Brain microvascular endothelial cell (primary cell): ENCODE data around the gene COA6.

Source experiments
- DNase-seq: peaks from one replicate; pipeline ENCODE4 v3.0.0-alpha.2; 2020
- H3K27ac ChIP-seq: fragments of 250-450 bp; sonication (Bioruptor Pico); 2 replicates; pipeline ENCODE4 v1.5.1; 2020; ENCODE audit warnings: mild to moderate bottlenecking, moderate library complexity
- H3K27me3 ChIP-seq: fragments of 250-450 bp; sonication (Bioruptor Pico); replicated peaks from 2 replicates; pipeline ENCODE4 v1.5.1; 2020; ENCODE audit warnings: mild to moderate bottlenecking
- H3K36me3 ChIP-seq: fragments of 250-450 bp; sonication (Bioruptor Pico); replicated peaks from 2 replicates; pipeline ENCODE4 v1.5.1; 2020; ENCODE audit warnings: mild to moderate bottlenecking
- H3K4me3 ChIP-seq: 2 replicates; pipeline ENCODE4 v1.5.1; 2011; ENCODE audit warnings: low read depth, mild to moderate bottlenecking, control low read depth, low read length, moderate library complexity
- CTCF ChIP-seq: IDR thresholded peaks from 2 replicates; pipeline ENCODE4 v1.5.1; 2011; ENCODE audit warnings: low read depth, mild to moderate bottlenecking, moderate library complexity, low read length, control low read depth, inconsistent platforms; ENCODE audit errors: missing control alignments
- in situ Hi-C: cut with HindIII; loops from 2 replicates; pipeline ENCODE4 v1.10.0; 2017; ENCODE audit warnings: low sequenced_read_pairs, low pct_ligation_motif_present

COA6 gene

GRCh38 chr1:234409328-234409727 is 36.1 kb downstream of the COA6 start:
- peak; percentile 28 for TF ChIP-seq CTCF
- H3K36me3 ChIP-seq: peaks cover 3% of the 10 kb centered on the region
- no peak for DNase-seq
- no peak overlapping the region for H3K27ac ChIP-seq
- H3K27me3 ChIP-seq: no peaks in the 10 kb centered on the region
- in situ Hi-C loops: no loop called here
- H3K4me3 ChIP-seq: no peak overlapping the region

GRCh38 chr1:234412830-234413229 is 39.6 kb downstream of the COA6 start:
- peaks cover 3% of the 10 kb centered on the region for H3K36me3 ChIP-seq
- in situ Hi-C loops: no loop called here
- no peaks in the 10 kb centered on the region for H3K27me3 ChIP-seq
- no peak overlapping the region for H3K27ac ChIP-seq
- no peak overlapping the region for H3K4me3 ChIP-seq
- no peak for DNase-seq
- no peak for TF ChIP-seq CTCF

DNA sequence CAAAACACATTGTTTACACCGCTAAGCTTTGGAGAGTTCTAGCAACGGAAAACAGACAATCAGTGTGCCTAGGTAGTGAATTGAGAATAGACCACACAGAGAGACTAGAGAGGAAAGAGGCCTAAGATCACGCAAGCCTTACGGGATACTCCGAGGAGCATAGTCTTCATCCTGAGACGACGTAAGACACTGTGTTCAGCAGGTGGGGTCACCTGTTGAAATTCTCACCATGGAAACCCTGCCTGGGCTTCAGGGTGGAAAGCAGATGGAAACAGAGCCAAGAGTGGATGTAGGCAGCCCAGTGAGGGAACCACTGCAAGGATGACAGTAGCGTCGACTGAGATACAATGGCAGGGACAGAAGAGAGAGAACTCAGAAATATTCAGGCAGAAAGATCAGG is 40.2 kb downstream of the COA6 start:
- H3K27me3 ChIP-seq: no peaks in the 10 kb centered on the region
- no peak for TF ChIP-seq CTCF
- DNase-seq: no peak
- H3K4me3 ChIP-seq: no peak overlapping the region
- in situ Hi-C loops: no loop called here
- H3K27ac ChIP-seq: no peak overlapping the region
- H3K36me3 ChIP-seq: peaks cover 3% of the 10 kb centered on the region

DNA sequence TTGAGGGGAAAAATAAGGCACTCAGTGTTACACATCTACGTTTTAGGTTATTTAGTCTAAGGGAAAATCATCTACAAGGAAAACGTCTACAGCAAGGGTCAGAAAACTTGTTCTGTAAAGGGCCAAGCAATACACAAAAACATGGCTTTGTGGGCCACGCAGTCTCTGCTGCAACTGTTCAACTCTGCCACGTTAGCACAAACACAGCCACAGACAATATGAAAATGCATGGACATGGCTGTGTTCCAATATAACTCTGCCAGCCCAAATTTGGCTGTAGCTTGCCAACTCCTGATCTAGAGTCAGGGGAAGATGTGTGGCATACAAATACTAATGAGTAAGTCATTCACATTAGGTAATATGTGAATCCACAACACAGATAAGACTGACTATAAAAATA is 40.7 kb downstream of the COA6 start:
- Histone ChIP-seq H3K36me3 (peaks cover 3% of the 10 kb centered on the region), H3K27me3 (no peaks in the 10 kb centered on the region), H3K4me3 (no peak overlapping the region), H3K27ac (no peak overlapping the region)
- no peak for TF ChIP-seq CTCF
- no peak for DNase-seq
- in situ Hi-C loops: no loop called here

DNA sequence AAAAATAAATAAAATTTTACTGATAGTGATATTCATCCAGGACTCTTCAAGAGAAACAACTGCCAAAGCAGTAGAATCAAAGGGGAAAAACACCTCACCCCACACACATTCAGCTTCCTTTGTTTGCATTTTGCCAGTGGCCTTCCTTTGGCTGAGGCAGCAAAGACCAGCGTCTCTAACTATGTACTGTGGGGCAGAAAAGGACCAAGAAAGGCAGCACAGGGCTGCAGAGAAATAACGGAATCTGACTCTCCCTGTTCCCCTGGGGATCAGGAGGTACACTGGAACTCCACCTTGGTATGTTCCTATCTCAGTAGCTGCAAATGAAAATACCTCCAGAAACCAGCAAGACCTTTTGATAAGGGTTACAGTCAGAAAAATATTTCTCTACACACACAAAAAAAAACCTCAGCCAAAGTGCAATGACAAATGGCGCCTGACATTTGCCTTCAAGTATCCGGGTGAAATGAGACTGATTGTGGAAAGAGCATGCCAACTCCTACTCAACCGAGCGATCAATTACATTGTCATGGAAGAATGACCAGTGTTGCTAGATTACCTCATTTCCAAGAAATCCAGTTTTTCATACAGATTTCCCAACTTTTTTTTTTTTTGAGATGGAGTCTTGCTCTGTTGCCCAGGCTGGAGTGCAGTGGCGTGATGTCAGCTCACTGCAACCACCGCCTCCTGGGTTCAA is 54.8 kb downstream of the COA6 start:
- no peak for DNase-seq
- no peak for TF ChIP-seq CTCF
- in situ Hi-C loops: no loop called here

GRCh38 chr1:234429434-234429806 is 56.2 kb downstream of the COA6 start:
- no peak for DNase-seq
- no peak for TF ChIP-seq CTCF
- no peak overlapping the region for H3K27ac ChIP-seq
- in situ Hi-C loops: no loop called here
- no peak overlapping the region for H3K4me3 ChIP-seq
- peaks cover 5% of the 10 kb centered on the region for H3K36me3 ChIP-seq
- H3K27me3 ChIP-seq: no peaks in the 10 kb centered on the region

More for the DNA sequence above, 54.8 kb downstream of the COA6 start:
- Histone ChIP-seq H3K27me3 (no peaks in the 10 kb centered on the region), H3K36me3 (peaks cover 5% of the 10 kb centered on the region), H3K4me3 (no peak overlapping the region), H3K27ac (no peak overlapping the region)
